Measurements from ENCODE around the gene H1-8.
"Not testable (repeated sequence)": the region's sequence is repeated elsewhere in the genome, so short reads cannot be mapped to it uniquely, and the experiment has no call there.

The H1-8 gene

GRCh38 chr3:129543156-129543790, at the start of gene H1-8:
TSS of gene H1-8 (plus strand) at chr3:129543175. CDS start at chr3:129543219, 44 bp downstream.
- ChIA-PET POLR2A (no interaction called here), CTCF (no interaction called here)
- H3K4me1 ChIP-seq (ENCODE audit: control insufficient read depth, insufficient read depth, low read length) = no peaks in the 10 kb centered on the region
- H3K36me3 ChIP-seq (ENCODE audit: control insufficient read depth in 2 of 2, insufficient read depth in 1 of 2, low read length in 2 of 2) = no peaks in the 10 kb centered on the region
- no peak for TF ChIP-seq ZFP3 (tag by site-specific recombination; IDR thresholded peaks at IDR 0.05; ENCODE audit: low read depth)
- TF ChIP-seq ZNF660 (tag by site-specific recombination; IDR thresholded peaks at IDR 0.05) = no peak
- no peak for TF ChIP-seq ZNF157 (tag by site-specific recombination; IDR thresholded peaks at IDR 0.05)
- TF ChIP-seq ZNF837 (tag by site-specific recombination; IDR thresholded peaks at IDR 0.05) = no peak
- no peak for TF ChIP-seq ZNF555 (tag by site-specific recombination; conservative IDR thresholded peaks at IDR 0.05)
- no peak for TF ChIP-seq INSM2 (tag by site-specific recombination; IDR thresholded peaks at IDR 0.05)
- TF ChIP-seq ZNF571 (tag by site-specific recombination; IDR thresholded peaks at IDR 0.05) = no peak
- no peak for TF ChIP-seq SCRT2 (tag by site-specific recombination; IDR thresholded peaks at IDR 0.05)
- TF ChIP-seq ZBTB1 (tag by site-specific recombination; IDR thresholded peaks at IDR 0.05) = no peak
- TF ChIP-seq ZNF792 (tag by site-specific recombination; IDR thresholded peaks at IDR 0.05) = no peak
- no peak for TF ChIP-seq ZBTB26 (tag by site-specific recombination; optimal IDR thresholded peaks at IDR 0.05)
- TF ChIP-seq ZNF596 (tag by site-specific recombination; IDR thresholded peaks at IDR 0.05) = no peak
- TF ChIP-seq ZNF558 (tag by site-specific recombination; IDR thresholded peaks at IDR 0.05) = no peak
- no peak for TF ChIP-seq TRIM28 (IDR thresholded peaks at IDR 0.05; ENCODE audit: borderline replicate concordance, low read length)
- no peak for TF ChIP-seq ZNF629 (tag by site-specific recombination; IDR thresholded peaks at IDR 0.05)
- no peak for TF ChIP-seq ZNF211 (tag by site-specific recombination; IDR thresholded peaks at IDR 0.05; ENCODE audit: low read depth)
- no peak within 1 kb of the TSS for H3K27ac ChIP-seq (ENCODE audit: extremely low read depth, low read depth, low read length)
- no peaks in the 10 kb centered on the region for H3K9me3 ChIP-seq (ENCODE audit: control insufficient read depth, insufficient read depth, low read depth, low read length)
- no peak within 1 kb of the TSS for H3K4me3 ChIP-seq (ENCODE audit: low read depth, low read length)

- ChIA-PET POLR2A (no interaction called here), CTCF (interaction anchor here (0.6 to 2.6 kb wide), 3 partner anchors 110 to 336 kb away, joined by 4 to 7 read pairs (median 6); no protein-coding TSS in a partner anchor)
- H3K9me3 ChIP-seq (ENCODE audit: control insufficient read depth, insufficient read depth, low read depth, low read length) = no peaks in the 10 kb centered on the region
- no peak for TF ChIP-seq ZNF624 (tag by site-specific recombination; IDR thresholded peaks at IDR 0.05)
- no peak for TF ChIP-seq ZNF24 (tag by site-specific recombination; IDR thresholded peaks at IDR 0.05)
- no peak for TF ChIP-seq ZNF292 (tag by site-specific recombination; IDR thresholded peaks at IDR 0.05; ENCODE audit: borderline replicate concordance, low read depth)
- no peak for TF ChIP-seq ZNF341 (tag by site-specific recombination; IDR thresholded peaks at IDR 0.05; ENCODE audit: low read depth)
- no peak for TF ChIP-seq ZNF629 (tag by site-specific recombination; IDR thresholded peaks at IDR 0.05)
- TF ChIP-seq MZF1 (tag by site-specific recombination; IDR thresholded peaks at IDR 0.05; ENCODE audit: borderline replicate concordance) = no peak
- H3K4me1 ChIP-seq (ENCODE audit: control insufficient read depth, insufficient read depth, low read length) = no peaks in the 10 kb centered on the region
- no peak overlapping the region for H3K27ac ChIP-seq (ENCODE audit: extremely low read depth, low read depth, low read length)
- no peak overlapping the region for H3K4me3 ChIP-seq (ENCODE audit: low read depth, low read length)
- peaks cover 0 to 26% of the 10 kb centered on the region in 2 experiments; a peak in 1 of 3 replicates for H3K36me3 ChIP-seq (ENCODE audit: control insufficient read depth in 2 of 2, insufficient read depth in 1 of 2, low read length in 2 of 2)
Measured at GRCh38 chr3:129493206-129493605, 49.8 kb upstream of the H1-8 start.

GRCh38 chr3:129494499-129494898, 48.5 kb upstream of the H1-8 start:
- H3K4me1 ChIP-seq (ENCODE audit: control insufficient read depth, insufficient read depth, low read length); H3K4me3 ChIP-seq (ENCODE audit: low read depth, low read length); H3K27ac ChIP-seq (ENCODE audit: extremely low read depth, low read depth, low read length); H3K9me3 ChIP-seq (ENCODE audit: control insufficient read depth, insufficient read depth, low read depth, low read length); CTCF ChIA-PET; POLR2A ChIA-PET: not testable (repeated sequence)
- peaks cover 0 to 26% of the 10 kb centered on the region in 2 experiments; a peak in 1 of 3 replicates for H3K36me3 ChIP-seq (ENCODE audit: control insufficient read depth in 2 of 2, insufficient read depth in 1 of 2, low read length in 2 of 2)

- H3K4me3 ChIP-seq (ENCODE audit: low read depth, low read length); POLR2A ChIA-PET; H3K27ac ChIP-seq (ENCODE audit: extremely low read depth, low read depth, low read length); H3K4me1 ChIP-seq (ENCODE audit: control insufficient read depth, insufficient read depth, low read length); H3K9me3 ChIP-seq (ENCODE audit: control insufficient read depth, insufficient read depth, low read depth, low read length): not testable (repeated sequence)
- CTCF ChIA-PET = interaction anchor here (1.0 kb wide), 1 partner anchor 43 kb away, joined by 3 read pairs; no protein-coding TSS in a partner anchor
- peaks cover 0 to 30% of the 10 kb centered on the region in 2 experiments; a peak in 1 of 3 replicates for H3K36me3 ChIP-seq (ENCODE audit: control insufficient read depth in 2 of 2, insufficient read depth in 1 of 2, low read length in 2 of 2)
Measured at GRCh38 chr3:129495006-129495639, 47.9 kb upstream of the H1-8 start.

- CTCF ChIA-PET; H3K9me3 ChIP-seq (ENCODE audit: control insufficient read depth, insufficient read depth, low read depth, low read length); POLR2A ChIA-PET; H3K4me1 ChIP-seq (ENCODE audit: control insufficient read depth, insufficient read depth, low read length); H3K4me3 ChIP-seq (ENCODE audit: low read depth, low read length); H3K27ac ChIP-seq (ENCODE audit: extremely low read depth, low read depth, low read length): not testable (repeated sequence)
- H3K36me3 ChIP-seq (ENCODE audit: control insufficient read depth in 2 of 2, insufficient read depth in 1 of 2, low read length in 2 of 2) = peaks cover 0 to 32% of the 10 kb centered on the region in 2 experiments; a peak in 1 of 3 replicates
Measured at GRCh38 chr3:129497876-129498275, 45.1 kb upstream of the H1-8 start.
